HG02973 (cell line): ENCODE measurements around the gene SPATA16.

Source experiments
- ATAC-seq: cut with Tn5 transposase; IDR thresholded peaks from one replicate; pipeline ENCODE4 v1.9.1; 2021; ENCODE audit warnings: moderate library complexity; ENCODE audit not compliant: unreplicated experiment

SPATA16 gene

GRCh38 chr3:172958565-172958964, 182.5 kb downstream of the SPATA16 start:
- no peak for ATAC-seq

DNA sequence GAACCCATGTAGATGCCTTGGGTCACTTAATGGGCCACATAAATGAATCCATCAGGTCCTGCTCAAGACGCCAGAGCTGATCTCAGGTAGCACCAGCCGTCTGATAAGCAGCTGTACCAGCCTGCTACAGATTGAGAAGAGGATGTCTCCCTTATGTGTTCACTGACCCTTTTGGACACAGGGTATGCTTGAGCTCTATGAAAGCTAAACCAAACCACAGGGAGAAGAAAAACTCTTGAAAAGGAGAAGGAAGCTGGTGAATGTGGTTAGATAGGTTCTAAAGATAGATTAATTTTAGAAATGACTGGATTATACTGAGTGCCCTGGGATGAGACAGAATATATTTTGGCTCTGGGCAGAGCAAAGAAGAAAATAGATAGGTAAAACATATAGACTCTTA, 187.5 kb downstream of the SPATA16 start:
- no peak for ATAC-seq

GRCh38 chr3:172951511-172951910, 189.5 kb downstream of the SPATA16 start:
- ATAC-seq: no peak

GRCh38 chr3:172946061-172946460, 195.0 kb downstream of the SPATA16 start:
- ATAC-seq: no peak

GRCh38 chr3:172939651-172940293, 201.3 kb downstream of the SPATA16 start:
- no peak for ATAC-seq

GRCh38 chr3:172938788-172939187, 202.2 kb downstream of the SPATA16 start:
- no peak for ATAC-seq

DNA sequence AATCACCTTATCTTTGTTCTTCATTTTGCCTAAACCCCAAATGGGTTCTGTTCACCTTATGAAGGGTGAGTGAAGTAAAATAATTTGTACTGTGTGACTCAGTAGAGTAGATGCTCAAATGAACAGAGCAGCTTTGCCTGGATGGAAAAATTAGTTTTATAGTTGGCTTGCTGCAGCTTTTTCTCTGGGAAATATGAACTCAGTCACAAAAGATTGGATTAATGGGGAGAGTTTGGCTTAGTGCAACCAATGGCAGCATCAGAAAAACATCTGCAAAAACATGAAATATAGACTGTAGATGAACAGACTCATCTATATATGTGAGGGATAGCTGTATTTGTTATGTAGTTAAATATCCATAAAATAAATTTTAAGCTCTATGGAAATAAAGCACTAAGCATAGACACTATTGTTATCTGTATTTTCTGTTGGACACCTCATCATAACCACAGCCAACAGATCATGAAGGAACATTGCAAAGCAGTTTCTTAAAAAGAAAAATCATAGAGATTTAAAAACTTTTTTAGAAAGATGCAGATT, 209.2 kb downstream of the SPATA16 start:
- ATAC-seq: no peak

DNA sequence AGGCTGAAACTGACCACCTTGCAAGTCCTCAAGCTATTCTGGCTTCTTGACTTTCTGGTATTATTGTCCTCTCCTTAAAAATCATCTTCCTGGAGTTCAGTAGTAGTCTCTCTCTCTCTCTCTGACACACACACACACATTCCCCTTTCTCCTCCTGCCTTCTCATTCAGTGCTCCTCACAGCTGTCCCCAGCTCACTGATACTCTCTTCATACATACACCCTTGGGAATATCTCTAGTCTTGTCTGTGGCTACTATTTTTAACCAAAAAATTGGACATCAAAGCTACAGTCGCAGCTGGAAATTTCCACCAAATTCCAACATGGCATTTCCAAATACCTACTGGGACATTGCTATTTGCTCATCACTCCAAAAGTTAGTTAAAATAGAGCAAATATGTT, 211.6 kb downstream of the SPATA16 start:
- no peak for ATAC-seq

GRCh38 chr3:172924546-172924945, 216.5 kb downstream of the SPATA16 start:
- no peak for ATAC-seq

- no peak for ATAC-seq
Observed at GRCh38 chr3:172919297-172919683, 221.7 kb downstream of the SPATA16 start.

GRCh38 chr3:172918568-172919296, 222.3 kb downstream of the SPATA16 start:
- no peak for ATAC-seq

DNA sequence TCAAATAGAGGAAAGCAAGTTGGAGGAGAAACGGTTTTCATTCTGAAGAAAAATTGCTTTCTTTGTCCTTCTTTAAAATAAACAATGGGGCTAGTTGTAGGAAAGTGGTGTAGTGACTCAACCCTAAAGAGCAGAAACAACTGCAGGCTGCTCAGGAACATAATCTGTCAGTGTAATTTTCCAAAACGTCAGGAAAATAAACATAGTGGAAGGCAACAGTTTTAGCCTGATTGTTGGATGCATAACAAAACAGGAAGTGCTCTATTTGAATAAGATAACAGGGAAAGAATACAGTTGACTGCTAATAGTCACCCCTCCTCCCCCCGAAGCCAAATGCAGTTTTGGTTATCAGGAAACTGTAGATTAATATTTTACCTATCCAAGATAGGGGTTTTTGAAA, 222.9 kb downstream of the SPATA16 start:
- ATAC-seq: no peak

DNA sequence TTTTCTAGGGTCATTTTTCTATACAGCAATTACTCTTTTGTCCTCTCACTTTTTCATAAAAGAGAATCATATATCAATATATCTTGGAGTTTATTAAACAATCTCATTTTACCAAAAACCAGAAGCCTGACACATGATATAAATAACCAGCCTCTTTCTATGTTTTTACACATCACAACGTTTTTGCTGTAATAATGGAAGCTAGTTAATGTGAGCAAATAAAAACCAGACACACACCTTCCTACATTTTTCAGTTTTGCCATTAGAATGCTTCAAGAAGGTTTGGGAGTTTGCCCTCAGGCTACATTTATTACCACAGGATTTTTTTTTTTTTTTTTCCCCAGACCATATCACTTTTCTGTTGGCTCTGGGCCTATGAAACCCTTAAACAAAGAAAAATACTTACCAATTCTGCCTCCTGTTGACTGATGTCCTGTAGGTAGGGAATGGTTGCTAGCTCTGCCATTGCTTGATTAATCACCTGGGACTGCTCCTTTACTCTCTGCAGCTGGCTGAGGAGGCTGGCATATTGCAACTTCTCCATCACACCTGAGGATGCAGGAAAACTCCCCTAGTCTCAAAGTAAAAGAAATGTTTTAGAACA, 225.0 kb downstream of the SPATA16 start:
- no peak for ATAC-seq

- ATAC-seq: no peak
Observed at GRCh38 chr3:172914854-172915253, 226.2 kb downstream of the SPATA16 start.

DNA sequence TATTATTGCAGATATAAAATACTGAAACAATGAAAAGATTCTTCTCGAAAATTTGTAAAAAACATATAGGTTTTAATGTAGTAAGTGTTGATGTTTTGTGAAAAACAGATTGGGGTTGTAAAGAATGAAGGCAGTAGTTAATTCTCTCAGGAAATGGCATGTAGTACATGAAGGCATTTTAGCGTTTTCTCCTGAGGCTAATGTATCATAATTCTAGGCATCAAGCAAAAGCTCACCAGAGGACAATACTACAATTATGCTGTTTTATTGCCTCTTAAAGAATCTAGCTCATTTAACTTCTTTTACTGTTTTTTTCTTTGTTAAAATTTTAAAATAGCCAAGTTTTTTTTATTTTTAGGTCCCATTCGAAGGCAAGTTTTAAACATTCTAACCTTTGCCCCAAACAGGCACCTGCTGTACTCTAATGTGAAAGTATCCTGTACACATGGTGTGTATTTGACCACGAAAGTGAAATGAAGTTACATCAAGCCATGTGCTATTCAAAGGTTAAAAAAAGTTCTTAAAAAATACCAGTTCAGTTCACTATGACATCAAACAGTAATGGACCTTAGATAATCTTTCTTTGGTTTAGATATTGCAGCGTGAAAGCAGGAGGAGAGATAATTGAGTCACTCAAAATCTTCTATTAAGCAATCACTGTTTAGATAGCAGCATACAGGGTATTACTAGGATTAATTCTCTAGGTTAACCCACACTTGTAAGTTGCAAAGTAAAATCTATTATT, 227.0 kb downstream of the SPATA16 start:
- ATAC-seq: no peak

GRCh38 chr3:172911142-172911541, 229.9 kb downstream of the SPATA16 start:
- no peak for ATAC-seq

DNA sequence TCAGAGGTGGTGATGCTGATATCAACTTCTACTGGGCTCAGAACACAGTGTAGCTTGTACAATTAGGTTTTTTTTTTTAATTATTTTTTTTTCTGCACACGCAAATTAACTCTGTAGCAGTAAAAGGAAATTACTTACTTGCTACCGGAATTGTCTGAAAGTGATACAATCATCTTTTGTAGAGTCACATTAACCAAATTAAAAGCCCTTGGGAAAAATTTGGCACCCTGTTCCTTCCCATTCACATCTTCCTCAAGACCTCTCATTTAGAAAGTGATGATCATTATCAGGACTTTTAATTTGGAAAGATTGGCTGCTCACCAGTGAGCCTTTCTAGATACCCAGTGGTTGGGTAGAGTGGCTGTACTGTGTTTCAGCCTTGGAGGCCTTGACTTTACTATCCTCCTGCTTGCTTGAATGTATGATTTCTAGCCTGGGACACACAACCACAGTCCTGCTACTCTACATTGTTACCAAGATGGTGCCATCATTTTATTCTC, 232.2 kb downstream of the SPATA16 start:
- no peak for ATAC-seq

- no peak for ATAC-seq
Observed at GRCh38 chr3:172905451-172905850, 235.6 kb downstream of the SPATA16 start.

DNA sequence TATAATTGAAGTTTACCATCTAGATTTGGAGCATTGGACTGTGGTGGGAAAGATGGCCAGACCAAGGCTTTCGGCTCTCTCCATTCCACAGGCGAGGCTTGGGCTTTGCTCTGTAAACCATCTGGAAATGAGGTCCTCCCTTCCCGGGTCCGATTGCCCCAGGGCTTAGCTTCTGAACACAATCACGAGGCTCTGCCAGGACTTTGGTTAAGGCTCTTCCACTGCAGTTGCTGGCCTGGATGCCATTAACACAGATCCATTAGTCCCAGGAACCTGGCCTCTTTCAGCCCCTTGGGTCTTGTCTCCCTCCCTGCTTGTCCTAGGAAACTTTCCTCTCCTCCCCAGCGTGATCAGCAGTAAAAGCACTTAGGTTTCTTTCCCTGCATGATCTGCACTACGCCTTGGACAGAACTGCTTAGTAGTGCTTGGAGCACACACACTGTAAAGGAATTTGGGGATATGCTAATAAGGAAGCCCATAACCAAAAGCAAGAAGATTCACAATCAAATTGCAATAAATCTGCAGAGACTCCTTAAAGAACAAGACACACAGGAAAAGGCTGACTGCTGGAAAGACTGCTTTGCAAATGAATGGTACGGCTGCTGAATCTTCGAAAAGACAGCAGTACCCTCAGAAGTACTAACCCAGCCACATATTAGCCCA, 236.2 kb downstream of the SPATA16 start:
- no peak for ATAC-seq

DNA sequence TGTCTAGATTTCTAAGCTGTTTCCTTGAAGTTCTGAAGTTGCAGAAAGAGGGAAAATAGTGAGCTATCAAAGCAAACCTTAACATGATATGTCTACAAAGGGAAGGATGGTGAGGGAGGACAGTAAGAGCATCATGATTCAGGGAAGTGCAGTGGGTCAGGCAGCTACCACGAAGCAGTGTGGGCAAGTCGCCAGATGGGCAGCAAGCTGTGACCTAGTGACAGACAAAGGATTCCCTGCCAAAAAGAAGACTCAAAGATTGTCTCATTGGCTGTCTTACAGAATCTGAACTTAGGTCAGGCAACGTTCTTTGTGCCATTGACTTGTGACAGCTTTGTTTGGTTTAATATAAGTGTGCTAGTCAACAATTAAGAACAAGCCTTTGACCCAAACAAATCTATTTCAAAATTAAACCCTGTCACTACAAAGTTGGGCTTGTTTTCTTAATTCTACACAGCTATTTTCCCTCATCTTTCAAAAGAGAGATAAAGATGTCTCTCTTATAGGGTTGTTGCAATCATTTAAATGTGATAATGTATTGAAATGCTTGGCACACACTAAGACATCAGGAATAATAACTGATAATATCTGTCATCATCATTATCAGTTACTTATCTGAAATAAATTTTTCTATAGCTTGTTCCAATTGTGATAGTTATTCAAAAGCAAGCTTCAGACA, 237.3 kb downstream of the SPATA16 start:
- ATAC-seq: no peak
